SKM-1 (cell line): ENCODE measurements around the gene KRT4.
"Not testable (repeated sequence)": the region's sequence is repeated elsewhere in the genome, so short reads cannot be mapped to it uniquely, and the experiment has no call there.

Source experiments
- DNase-seq: peaks from one replicate; lab custom pipeline; 2025; ENCODE audit not compliant: unreplicated experiment; lab: John Stamatoyannopoulos, UW

The KRT4 gene

DNA sequence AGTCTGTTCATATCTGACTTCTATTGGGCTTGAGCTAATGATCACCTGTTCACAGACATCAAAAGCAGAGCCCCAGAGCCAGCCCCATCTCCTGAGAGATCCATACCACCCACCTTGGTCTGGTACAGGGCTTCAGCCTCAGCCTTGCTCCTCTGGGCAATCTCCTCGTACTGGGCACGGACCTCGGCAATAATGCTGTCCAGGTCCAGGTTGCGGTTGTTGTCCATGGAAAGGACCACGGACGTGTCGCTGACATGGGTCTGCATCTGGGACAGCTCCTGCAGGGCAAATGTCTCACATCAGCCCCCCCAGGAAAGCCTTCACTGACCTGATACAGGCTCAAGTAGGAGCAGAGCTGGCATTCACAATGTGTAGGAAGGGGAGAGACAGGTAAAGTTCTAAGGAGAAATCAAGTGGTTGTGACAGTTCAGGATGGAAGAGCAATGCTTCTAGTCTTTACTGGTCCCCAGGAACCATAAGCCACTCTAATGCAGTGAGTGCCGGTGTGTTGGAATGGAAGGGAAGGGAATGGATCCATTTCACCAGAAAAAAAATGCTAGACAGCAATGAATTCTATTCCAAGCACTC lies 5.2 kb downstream of the KRT4 start:
- DNase-seq = no peak

DNA sequence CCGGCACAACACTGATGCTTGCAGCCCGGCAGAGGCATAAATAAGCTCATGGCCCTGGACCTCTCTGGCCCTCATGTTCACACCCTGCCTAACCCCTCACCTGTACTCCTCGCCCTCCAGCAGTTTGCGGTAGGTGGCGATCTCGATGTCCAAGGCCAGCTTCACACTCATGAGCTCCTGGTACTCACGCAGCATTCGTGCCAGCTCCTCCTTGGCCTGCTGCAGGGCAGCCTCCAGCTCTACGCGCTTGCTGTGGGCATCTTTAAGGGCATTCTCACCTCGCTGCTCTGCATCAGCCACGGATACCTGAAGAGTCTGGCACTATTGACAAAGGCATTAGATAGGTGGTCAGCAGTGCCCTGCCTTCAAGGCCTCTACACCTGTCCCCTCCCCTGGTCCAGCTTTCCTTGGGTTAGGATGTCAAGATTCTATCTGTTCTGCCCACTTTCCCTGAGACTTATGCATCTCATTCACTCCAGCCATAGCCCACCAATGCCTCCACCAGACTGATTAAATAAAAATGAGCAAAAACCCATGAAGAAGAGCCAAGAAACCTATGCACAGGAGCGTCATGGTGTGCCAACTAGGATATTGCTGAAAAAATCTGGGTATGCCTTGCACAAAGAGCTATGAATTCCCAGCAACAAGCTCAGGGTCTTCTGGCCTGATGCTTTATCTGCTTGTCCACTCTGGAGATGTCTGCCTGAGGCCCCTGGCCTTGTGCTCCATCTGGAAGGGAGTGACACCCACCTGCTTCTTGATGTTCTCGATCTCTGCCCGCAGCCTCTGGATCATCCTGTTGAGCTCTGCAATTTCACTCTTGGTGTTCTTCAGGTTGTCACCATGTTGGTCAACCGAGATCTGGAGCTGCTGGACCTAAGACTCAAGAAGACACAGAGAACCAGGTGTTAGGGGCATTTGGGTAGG lies 6.1 kb downstream of the KRT4 start:
- no peak for DNase-seq

DNA sequence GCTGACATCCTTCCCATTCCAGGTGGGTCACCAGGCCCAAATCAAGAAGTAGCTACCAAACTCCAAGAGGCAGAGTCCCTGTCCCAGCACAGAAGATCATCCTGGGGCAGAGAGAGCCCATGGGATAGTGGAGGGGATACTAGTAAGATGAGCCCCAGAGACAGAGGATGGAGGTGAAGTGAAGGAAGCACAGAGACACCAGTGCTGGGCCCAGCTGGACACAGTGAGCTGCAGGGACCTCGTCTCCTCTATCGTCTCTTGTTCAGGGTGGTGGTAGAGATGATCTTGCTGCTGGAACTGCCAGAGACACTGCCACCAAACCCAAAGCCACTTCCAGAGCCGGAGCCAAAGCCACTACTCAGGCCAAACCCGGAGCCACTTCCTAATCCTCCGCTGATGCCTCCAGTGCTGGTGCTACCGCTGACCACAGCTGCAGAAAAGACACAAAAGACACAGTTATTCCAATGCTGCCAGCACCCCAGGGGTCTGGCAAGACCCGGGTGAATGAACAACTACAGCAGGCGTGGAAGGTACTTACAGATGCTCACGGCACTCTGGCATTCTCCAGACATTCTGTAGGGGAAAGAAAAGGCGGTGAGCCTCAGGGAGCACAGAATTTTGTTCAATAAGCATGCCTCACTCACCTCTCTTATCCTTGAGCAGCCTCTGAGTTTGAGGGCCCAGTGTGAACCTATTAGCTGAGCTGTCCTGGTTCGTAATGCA lies 6.9 kb downstream of the KRT4 start:
- DNase-seq = no peak

DNA sequence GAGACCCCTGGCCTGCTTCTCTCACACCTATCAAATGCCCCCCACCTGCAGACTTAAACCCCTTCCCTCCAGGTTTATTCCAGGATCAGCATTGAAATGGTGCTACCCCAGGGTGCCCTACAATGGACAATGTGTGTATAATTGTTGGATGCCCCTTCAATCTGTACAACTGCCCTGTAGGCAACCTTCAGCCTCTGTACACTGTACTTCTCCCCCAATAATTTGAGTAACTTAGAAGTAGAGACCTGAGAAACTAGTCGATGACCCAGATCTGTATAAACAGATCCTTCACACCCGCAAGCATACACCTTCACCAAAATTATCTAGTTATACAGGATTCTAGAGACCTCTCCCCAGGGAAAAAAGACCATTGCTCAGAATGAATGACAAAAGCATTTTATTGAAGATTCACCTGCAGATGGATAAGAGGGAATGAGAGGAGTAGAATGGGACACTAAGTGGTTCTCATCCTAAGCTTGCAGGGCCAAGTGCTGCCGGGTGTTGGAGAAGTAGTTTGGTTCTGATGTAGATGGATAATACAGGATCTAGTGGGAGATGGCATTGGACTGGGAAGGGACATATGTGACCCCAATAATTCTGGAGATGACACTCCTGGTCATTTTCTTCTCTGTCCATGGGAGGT lies 7.6 kb downstream of the KRT4 start:
- no peak for DNase-seq

DNA sequence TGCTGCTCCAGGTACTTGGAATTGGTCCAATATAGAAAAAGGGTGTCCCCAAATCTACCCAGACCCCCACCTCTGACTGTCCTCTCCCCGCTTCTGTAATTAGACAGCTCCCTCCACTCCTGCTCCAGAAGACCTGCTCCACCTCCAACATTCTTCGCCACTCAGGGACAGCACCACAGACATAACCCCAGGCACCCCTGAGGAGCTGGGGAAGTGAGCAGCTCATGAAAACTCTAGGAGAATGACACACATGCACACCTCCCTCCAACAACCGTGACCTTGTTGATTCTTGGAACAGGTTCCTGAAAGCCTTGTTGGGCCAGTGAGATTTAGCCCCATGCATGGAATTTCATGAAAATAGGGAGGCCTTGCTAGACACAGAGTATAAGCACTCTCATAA lies 8.2 kb downstream of the KRT4 start:
- DNase-seq = no peak

DNA sequence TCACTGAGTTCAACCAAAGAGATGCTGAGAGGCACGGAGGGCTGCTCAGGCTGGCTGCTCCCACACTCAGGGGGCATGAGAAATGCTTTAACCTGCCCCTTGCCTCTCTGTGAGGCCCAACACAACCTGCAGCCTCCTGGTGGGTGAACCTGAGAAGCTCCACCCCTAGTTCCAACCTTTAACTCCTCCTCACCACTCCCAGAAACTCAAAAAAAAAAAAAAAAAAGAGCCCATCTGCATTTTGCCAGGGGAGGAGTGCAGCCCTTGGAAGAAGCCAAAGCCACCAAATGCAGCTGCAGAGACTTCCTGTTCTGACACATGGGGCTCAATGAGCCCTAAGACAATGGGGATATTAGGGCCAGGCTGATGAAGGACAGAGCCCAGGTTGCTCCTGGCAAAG lies 8.9 kb downstream of the KRT4 start:
- DNase-seq = no peak

DNA sequence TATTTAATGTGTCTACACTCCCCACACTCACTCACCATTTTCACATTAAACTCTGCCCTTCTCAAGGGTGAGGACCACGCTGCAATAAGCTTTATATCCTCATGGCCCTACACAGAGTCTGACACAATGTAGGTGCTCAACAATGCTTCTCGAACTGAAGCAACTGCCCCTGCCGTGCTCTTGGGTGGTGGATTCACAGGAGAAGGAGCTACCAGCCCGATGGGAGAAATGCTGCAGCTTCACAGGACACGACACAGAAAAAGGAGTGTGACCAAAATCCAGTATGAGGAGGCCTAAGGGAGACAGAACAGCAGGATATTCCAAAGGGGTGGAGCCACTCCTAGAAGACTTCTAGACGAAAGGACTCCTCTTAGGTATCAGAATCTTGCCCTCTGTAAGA lies 11.5 kb downstream of the KRT4 start:
- DNase-seq = no peak

DNA sequence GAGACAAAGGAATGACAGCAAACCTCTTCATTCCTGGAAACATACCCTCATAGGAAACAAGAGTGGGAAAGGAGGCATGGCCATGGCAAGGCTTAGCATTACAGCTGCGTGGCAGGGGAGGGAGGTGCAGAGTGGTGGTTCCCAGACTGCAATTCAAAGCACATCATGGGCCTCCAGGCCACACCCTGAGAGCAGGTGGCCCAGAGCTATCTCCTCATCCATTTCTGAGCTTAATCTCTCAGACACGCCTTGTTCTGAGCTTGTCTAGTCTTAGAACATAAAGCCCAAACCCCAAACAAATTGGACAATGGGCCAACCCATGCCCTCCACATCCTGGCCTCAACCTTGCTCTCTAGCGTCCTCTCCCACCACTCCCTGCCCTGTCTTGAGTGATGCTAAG lies 12.1 kb downstream of the KRT4 start:
- no peak for DNase-seq

DNA sequence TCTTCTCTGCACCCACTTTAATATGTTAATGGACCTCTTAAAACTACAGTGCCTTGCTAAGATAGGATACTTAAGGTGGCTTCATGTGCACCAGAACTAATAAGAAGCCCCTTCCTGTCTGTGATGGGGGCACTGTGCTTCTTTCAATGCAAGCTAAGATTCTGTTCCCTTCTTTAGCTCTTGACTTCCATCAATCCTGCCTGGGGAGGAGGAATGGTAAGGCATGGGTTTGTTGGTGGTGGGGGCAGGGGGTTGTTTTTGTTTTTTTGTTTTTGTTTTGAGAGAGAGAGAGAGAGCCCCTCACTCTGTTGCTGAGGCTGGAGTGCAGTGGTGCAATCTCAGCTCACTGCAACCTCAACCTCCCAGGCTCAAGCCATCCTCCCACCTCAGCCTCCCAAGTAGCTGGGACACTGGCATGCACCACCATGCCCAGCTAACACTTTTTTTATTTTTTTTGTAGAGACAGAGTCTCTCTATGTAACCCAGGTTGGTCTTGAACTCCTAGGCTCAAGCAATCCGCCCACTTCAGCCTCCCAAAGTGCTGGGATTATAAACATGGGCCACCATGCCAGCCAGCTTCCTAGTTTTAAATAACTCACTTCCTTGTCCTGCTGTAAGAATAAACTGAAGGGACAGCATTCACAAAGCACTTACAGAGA lies 13.5 kb downstream of the KRT4 start:
- DNase-seq = no peak

DNA sequence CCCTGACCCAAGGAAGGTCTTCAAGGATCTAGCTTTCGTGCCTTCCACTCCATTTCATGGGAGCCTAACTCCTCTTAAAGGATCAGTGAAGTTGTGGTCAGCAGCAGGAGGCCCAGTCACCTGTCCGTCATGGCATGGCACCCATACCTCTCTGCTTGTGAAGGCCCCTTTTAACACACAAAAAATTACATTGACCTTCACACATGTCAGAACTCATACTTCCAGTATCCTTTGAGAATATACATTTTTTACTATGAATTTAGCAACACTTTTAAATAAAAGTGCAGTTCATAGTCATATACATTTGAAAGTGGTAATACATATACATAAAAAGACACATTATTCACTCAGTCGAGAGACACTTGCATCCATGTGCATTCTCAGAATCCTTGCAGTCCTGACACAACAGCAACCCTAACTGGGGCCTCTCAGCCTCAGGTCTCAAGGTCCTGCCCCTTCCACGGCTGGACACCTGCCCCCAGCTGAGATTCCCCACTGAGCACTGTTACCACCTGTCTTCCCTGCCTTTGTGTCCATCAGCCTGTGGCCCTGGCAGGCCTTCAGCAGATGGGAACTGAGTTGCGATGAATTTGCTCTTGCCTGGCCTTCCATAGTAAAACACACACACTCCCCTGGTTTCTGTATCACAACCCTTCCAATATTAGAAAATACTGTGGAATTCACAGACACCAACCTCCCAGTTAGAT lies 14.3 kb downstream of the KRT4 start:
- DNase-seq = no peak

DNA sequence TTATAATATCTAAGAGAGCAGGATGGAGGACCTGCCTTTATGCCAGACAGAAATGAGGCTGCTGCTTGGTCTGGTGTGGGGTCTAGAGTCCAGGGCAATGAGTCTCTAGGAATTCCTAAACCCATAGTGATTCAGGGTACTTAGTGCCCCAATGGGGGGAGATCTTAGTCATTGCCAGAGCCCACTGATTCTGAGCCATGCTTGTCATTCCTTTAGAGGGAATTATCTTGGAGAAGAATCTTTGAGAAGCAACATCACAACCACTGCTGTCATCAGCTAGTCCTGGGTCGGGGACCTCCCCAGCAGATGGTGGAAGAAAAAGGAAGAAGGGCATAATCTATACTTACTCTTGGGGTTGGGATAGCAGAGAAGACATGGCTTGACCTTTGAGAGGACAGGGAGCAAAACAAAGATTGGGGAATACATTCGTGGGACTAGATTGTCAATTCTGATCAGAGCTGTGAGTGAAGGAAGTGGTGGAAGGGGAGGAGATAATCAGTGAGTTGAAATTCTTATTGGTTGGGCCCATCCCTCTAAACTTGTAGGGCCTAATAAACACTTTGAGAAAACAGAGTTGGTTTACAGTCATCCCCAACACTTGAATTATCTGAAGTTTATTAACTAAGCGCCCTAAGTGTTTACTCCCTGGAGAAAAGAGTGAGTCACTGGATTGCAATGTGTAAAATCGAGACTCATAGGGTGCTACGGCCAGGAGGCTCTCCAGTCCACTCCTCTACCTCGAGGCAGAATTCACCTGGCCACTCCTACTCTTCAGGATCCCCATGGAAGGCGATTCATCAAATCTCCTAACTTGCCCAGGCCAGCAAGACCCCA lies 15.0 kb downstream of the KRT4 start:
- no peak for DNase-seq

DNA sequence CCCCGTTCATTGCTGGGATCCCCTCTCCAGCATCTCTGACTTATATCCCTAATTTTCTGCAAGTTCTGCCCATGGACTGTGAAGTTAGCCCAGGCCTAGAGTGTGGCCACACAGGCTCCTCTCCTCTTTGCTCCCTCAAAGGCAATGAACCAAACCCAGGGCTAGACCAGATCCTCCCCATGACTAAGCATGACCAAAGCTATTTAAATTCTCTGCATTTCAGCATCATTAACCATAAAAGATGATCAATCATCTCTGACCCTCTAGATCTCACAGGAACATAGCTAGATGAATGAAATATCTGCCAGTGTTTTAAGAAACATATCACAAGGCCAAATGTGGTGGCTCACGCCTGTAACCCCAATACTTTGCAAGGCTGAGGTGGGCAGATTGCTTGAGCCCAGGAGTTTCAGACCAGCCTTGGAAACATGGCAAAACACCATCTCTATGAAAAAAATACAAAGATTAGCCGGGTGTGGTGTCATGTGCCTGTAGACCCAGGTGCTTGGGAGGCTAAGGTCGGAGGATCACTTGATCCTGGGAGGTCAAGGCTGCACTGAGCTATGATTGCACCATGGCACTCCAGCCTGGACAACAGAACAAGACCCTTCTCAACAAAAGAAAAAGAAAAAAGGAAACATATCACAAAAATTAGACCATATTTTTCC lies 15.8 kb downstream of the KRT4 start:
- DNase-seq = no peak

DNA sequence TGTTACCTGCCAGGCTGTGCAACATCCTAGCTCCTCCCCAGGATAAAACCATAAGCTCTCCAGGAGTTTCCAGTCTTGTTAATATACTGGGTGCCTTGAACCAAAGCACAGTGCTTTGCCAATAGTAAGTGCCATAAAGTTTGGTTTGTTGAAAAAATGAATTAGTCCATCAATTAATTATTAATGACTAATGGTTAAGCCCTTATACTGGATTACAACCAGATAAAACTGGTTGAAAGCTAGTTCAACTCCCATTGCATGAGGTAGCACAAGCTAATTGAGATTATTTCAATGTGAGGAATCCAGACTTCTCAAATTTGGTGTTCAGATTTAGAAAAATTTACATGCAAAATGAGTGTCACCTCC lies 16.4 kb downstream of the KRT4 start:
- no peak for DNase-seq

DNA sequence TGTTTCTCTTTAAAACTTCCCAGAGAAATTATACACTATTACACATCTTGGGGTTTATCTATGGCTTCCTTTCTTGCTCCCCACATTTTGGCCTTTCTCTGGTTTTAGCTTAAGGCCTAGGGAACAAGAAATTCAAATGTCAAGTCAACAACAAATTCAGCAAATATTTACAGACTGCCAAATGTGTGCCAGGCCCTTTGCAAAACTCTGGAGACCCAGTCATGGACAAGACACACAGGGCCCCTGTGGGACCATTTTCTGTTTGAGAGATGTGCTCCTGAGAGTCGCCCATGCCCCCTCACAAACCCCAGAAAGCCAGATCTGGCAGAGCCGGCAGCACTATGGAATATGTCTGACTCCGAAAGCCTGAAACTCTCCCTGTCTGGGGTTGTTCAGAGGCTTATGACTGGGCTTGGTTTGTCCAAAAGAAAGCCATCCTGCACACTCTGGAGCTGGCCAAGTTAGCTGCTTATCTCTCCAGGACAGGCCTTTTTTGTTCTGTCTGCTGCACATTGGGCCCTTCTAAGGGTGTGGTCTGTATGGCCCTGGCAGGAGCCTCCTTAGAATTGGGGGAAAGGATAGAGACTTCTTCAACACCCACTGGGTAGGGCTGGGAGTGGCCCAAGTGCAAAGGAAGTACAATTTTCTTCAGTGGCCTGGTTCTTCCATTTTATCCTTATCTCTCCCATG lies 16.9 kb downstream of the KRT4 start:
- no peak for DNase-seq

DNA sequence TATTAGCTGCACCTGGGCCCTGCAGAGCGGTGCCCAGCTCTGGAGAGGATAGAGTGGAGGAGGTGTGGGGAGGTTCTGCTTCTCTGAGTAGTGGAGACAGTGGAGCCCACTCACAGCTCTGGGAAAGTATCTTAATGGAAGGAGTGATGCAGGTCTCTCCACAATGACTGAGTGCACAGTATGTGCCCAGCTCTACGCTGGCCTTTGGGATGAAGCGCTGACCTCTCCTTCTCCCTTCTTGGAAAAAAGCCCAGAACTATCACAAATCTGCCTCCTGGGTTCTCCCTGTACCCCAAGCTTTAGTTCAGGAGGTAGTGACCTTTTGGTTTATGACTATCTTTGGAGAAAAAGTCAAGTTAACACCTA lies 17.5 kb downstream of the KRT4 start:
- no peak for DNase-seq

DNA sequence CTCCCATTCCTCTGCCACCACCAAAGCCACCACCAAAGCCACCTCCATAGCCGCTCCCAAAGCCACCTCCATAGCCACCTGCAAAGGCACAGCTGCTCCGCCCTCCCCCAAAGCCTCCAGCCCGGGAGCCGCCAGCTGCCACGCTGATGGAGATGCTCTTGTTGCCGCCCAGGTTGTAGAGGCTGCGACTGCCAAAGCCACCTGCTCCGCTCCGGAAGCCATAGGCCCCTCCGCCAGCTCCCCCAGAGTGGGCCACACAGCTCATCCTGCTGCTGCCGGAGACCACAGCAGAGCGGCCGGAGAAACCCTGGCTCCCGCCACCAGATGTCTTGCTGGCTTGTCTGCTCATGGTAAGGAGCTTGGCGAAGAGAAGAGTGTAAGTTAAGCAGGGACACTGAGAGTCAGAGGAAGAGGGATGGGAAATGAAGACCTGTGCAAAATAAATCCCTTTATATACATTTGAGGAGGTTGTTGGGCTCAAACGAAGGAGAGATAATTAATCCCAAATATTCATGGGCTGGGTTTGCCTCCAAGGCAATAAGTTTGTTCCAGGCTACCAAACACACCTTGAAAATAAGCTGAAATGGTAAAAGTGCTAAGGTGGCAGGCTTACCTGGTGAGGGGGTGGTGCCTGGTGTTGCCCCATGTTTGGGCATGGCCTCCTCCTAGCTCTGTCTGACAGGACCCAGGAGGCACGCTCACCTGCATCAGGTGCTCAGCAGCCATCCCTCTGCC lies 18.1 kb downstream of the KRT4 start, which contains the start of gene KRT3:
KRT3 (minus strand) TSS at position 424 of the 735 bp plus-strand sequence; CDS start at position 349, 75 bp downstream.
- DNase-seq = no peak

DNA sequence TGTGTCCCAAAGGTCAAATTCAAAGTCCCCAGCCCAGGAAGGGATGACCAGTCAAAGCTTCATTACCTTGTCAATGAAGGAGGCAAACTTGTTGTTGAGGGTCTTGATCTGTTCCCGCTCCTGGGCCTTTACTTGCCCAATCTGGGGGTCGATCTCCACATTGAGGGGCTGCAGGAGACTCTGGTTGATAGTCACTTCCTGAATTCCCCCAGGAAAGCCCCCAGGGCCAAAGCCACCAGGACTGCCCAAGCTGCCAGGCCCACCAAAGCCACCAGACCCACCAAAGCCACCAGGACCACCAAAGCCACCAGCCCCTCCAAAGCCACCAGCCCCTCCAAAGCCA lies 18.6 kb downstream of the KRT4 start:
- not testable (repeated sequence) for DNase-seq
